GM23338 (cell line): ENCODE results near the gene NTM.

ENCODE experiments used
- CREB1 ChIP-seq: fragments of 250-450 bp; sonication (Bioruptor Pico); IDR thresholded peaks from 2 replicates; pipeline ENCODE4 v1.5.0; 2020; ENCODE audit warnings: low read depth, mild to moderate bottlenecking, moderate library complexity
- EZH2 ChIP-seq: fragments of 200-600 bp; sonication (generic); IDR thresholded peaks from one replicate; pipeline ENCODE4 v1.8.0; 2017; ENCODE audit warnings: antibody characterized with exemption, mild to moderate bottlenecking, low read depth; ENCODE audit not compliant: unreplicated experiment
- EZH2phosphoT487 ChIP-seq: fragments of 200-600 bp; sonication (generic); IDR thresholded peaks from one replicate; pipeline ENCODE4 v1.8.1; 2018; ENCODE audit warnings: antibody characterized with exemption; ENCODE audit not compliant: unreplicated experiment
- JUNB ChIP-seq: IDR thresholded peaks from one replicate; pipeline ENCODE4 v1.6.1; 2016; ENCODE audit warnings: antibody characterized with exemption; ENCODE audit not compliant: unreplicated experiment
- POLR2AphosphoS5 ChIP-seq: IDR thresholded peaks from 2 replicates; pipeline ENCODE4 v1.6.1; 2016; ENCODE audit warnings: antibody characterized with exemption, low read depth
- ZNF114 ChIP-seq: fragments of 250-450 bp; sonication (Bioruptor Pico); IDR thresholded peaks from 2 replicates; pipeline ENCODE4 v1.5.0; 2020; ENCODE audit warnings: mild to moderate bottlenecking, moderate library complexity
- TF ChIP-seq, protein P1 (sequence below), 2 experiments: fragments of 200-600 bp in 1 of 2; sonication (generic) in 1 of 2; conservative IDR thresholded peaks; 2 replicates each; pipeline versions ENCODE4 v1.5.1 to v1.6.1; 2016 to 2017; ENCODE audit warnings: antibody characterized with exemption in 2 of 2, low read depth in 2 of 2, mild to moderate bottlenecking in 2 of 2, moderate library complexity in 1 of 2
- TF ChIP-seq, protein P2 (sequence below): IDR thresholded peaks from one replicate; pipeline ENCODE4 v1.6.1; 2018; ENCODE audit warnings: antibody characterized with exemption; ENCODE audit not compliant: unreplicated experiment
- TF ChIP-seq, protein P3 (sequence below): IDR thresholded peaks from 2 replicates; pipeline ENCODE4 v1.6.1; 2016; ENCODE audit warnings: antibody characterized with exemption

DNA sequence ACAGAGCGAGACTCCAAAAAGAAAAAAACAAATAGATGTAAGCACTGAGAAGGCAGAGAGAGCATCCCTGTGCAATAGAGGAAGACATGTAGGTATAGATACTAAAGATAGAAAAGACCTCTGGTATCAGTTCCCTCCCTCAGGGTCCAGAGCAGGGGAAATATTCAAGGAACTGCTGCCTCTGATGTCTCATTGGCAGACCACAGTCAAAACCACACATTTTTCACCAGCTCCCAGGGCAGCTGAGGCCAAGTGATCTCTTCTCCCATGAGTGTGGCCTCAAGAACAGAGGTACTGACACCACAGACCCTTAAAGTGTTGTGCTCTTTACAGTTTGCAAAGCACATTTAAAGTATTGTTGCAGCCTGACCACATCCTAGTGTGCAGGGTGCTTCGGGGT, 288.5 kb downstream of the NTM start:
- TF ChIP-seq, protein P1, sequence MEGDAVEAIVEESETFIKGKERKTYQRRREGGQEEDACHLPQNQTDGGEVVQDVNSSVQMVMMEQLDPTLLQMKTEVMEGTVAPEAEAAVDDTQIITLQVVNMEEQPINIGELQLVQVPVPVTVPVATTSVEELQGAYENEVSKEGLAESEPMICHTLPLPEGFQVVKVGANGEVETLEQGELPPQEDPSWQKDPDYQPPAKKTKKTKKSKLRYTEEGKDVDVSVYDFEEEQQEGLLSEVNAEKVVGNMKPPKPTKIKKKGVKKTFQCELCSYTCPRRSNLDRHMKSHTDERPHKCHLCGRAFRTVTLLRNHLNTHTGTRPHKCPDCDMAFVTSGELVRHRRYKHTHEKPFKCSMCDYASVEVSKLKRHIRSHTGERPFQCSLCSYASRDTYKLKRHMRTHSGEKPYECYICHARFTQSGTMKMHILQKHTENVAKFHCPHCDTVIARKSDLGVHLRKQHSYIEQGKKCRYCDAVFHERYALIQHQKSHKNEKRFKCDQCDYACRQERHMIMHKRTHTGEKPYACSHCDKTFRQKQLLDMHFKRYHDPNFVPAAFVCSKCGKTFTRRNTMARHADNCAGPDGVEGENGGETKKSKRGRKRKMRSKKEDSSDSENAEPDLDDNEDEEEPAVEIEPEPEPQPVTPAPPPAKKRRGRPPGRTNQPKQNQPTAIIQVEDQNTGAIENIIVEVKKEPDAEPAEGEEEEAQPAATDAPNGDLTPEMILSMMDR (conservative IDR thresholded peaks at IDR 0.05; ENCODE audit: low read depth in 2 of 2): no peak
- TF ChIP-seq POLR2AphosphoS5 (no peak), CREB1 (CRISPR knock-in tag) (no peak), EZH2phosphoT487 (no peak), EZH2 (no peak), JUNB (no peak), ZNF114 (CRISPR knock-in tag) (no peak)
- TF ChIP-seq, protein P2, sequence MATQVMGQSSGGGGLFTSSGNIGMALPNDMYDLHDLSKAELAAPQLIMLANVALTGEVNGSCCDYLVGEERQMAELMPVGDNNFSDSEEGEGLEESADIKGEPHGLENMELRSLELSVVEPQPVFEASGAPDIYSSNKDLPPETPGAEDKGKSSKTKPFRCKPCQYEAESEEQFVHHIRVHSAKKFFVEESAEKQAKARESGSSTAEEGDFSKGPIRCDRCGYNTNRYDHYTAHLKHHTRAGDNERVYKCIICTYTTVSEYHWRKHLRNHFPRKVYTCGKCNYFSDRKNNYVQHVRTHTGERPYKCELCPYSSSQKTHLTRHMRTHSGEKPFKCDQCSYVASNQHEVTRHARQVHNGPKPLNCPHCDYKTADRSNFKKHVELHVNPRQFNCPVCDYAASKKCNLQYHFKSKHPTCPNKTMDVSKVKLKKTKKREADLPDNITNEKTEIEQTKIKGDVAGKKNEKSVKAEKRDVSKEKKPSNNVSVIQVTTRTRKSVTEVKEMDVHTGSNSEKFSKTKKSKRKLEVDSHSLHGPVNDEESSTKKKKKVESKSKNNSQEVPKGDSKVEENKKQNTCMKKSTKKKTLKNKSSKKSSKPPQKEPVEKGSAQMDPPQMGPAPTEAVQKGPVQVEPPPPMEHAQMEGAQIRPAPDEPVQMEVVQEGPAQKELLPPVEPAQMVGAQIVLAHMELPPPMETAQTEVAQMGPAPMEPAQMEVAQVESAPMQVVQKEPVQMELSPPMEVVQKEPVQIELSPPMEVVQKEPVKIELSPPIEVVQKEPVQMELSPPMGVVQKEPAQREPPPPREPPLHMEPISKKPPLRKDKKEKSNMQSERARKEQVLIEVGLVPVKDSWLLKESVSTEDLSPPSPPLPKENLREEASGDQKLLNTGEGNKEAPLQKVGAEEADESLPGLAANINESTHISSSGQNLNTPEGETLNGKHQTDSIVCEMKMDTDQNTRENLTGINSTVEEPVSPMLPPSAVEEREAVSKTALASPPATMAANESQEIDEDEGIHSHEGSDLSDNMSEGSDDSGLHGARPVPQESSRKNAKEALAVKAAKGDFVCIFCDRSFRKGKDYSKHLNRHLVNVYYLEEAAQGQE: no peak
- TF ChIP-seq, protein P3, sequence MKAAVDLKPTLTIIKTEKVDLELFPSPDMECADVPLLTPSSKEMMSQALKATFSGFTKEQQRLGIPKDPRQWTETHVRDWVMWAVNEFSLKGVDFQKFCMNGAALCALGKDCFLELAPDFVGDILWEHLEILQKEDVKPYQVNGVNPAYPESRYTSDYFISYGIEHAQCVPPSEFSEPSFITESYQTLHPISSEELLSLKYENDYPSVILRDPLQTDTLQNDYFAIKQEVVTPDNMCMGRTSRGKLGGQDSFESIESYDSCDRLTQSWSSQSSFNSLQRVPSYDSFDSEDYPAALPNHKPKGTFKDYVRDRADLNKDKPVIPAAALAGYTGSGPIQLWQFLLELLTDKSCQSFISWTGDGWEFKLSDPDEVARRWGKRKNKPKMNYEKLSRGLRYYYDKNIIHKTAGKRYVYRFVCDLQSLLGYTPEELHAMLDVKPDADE: no peak
